T-helper 1 cell (primary cell): ENCODE results near the gene MIEN1.
"Not testable (repeated sequence)": the region's sequence is repeated elsewhere in the genome, so short reads cannot be mapped to it uniquely, and the experiment has no call there.

Source experiments
- DNase-seq, 5 donors: peaks; one replicate each; pipeline ENCODE4 v3.0.0-alpha.2; 2012 to 2020

The MIEN1 gene

GRCh38 chr17:39739885-39740356, 9.6 kb upstream of the MIEN1 start:
- DNase-seq, result no peak

- DNase-seq, result no peak
Measured at GRCh38 chr17:39738983-39739884, 8.9 kb upstream of the MIEN1 start.

GRCh38 chr17:39738568-39738901, 8.2 kb upstream of the MIEN1 start:
- DNase-seq, result peak in 4 of 5 donors; percentile 33 to 56 (median 46)

GRCh38 chr17:39737760-39738567, 7.6 kb upstream of the MIEN1 start, which contains the start of gene GRB7:
TSS of gene GRB7 (plus strand) at chr17:39737938. CDS start at chr17:39742302, 4,364 bp downstream.
- DNase-seq, result no peak

- no peak for DNase-seq
Measured at GRCh38 chr17:39737206-39737759, 7.0 kb upstream of the MIEN1 start.

- no peak for DNase-seq
Measured at GRCh38 chr17:39736319-39737165, 6.2 kb upstream of the MIEN1 start.

- no peak for DNase-seq
Measured at GRCh38 chr17:39735882-39736281, 5.5 kb upstream of the MIEN1 start.

GRCh38 chr17:39732586-39732985, 2.3 kb upstream of the MIEN1 start:
- no peak for DNase-seq

- no peak for DNase-seq
Measured at GRCh38 chr17:39729280-39729851, 966 bp downstream of the MIEN1 start.

- no peak for DNase-seq
Measured at GRCh38 chr17:39727556-39727955, 2.8 kb downstream of the MIEN1 start.

GRCh38 chr17:39726617-39727016, 3.7 kb downstream of the MIEN1 start:
- no peak for DNase-seq

- not testable (repeated sequence) for DNase-seq
Measured at GRCh38 chr17:39725923-39726322, 4.4 kb downstream of the MIEN1 start.

GRCh38 chr17:39724731-39725130, 5.6 kb downstream of the MIEN1 start:
- no peak for DNase-seq

- no peak for DNase-seq
Measured at GRCh38 chr17:39722965-39723848, 7.1 kb downstream of the MIEN1 start.

- DNase-seq, result no peak
Measured at GRCh38 chr17:39722104-39722503, 8.2 kb downstream of the MIEN1 start.

GRCh38 chr17:39719563-39720355, 10.6 kb downstream of the MIEN1 start:
- no peak for DNase-seq

- no peak for DNase-seq
Measured at GRCh38 chr17:39717660-39718059, 12.7 kb downstream of the MIEN1 start.

- no peak for DNase-seq
Measured at GRCh38 chr17:39716879-39717536, 13.3 kb downstream of the MIEN1 start.

- DNase-seq, result no peak
Measured at GRCh38 chr17:39716073-39716818, 14.1 kb downstream of the MIEN1 start.
